Esophagus squamous epithelium (tissue), 4 donors: ENCODE measurements around the gene ASTN2.

Experiments used
- POLR2A ChIP-seq, 4 donors: fragments of 450-650 bp; IDR thresholded peaks; one replicate each; pipeline ENCODE4 v1.6.1; 2017; ENCODE audit warnings: antibody characterized with exemption in 4 of 4, mild to moderate bottlenecking in 4 of 4, moderate library complexity in 3 of 4
- TF ChIP-seq, protein P1 (sequence below), 6 experiments: fragments of 450-650 bp in 4 of 6; fragments of 200-600 bp in 2 of 6; sonication (generic) in 2 of 6; IDR thresholded peaks; one replicate each; pipeline ENCODE4 v1.5.1; 2016 to 2019; ENCODE audit warnings: antibody characterized with exemption in 6 of 6, mild to moderate bottlenecking in 4 of 6, moderate library complexity in 4 of 6

DNA sequence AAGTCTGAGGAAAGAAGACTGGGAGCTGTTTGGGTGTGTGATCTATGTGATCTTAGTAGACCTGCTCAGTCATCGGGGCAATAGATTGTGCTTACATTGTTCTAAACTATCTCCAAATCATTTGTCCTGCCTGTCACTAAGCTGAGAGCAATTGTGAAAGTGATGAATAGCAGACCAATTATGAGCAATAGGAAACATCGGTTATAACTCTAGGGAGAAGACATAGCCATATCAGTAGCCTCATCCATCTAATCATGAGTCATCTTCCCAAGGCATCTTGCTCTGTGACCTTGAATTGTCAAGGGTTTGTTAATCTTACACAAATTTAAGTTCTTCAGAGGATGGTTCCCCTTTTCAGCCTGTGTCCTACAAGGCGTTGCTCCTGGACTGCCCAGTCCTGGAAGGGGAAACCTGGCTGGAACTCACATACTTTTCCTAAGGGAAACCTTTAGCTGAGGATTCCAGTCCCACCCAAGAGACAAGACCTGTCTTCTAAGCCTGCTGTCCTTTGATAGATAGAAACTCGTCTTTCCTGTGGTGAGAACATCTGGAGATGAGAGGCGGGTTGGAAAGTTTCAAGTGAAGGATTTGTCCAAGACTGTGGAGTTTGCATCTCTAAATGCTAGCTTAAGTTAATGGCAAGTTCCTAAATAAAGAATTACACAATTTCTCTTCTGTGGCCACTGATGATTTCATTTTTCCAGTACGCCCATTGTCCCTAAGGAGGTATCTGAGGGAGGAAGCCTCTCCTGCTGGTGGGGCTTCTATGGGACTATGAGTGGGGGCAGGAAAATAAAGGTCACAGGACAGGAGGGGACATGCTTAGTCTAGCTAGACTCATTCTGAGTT, 781.6 kb downstream of the ASTN2 start:
- TF ChIP-seq, protein P1, sequence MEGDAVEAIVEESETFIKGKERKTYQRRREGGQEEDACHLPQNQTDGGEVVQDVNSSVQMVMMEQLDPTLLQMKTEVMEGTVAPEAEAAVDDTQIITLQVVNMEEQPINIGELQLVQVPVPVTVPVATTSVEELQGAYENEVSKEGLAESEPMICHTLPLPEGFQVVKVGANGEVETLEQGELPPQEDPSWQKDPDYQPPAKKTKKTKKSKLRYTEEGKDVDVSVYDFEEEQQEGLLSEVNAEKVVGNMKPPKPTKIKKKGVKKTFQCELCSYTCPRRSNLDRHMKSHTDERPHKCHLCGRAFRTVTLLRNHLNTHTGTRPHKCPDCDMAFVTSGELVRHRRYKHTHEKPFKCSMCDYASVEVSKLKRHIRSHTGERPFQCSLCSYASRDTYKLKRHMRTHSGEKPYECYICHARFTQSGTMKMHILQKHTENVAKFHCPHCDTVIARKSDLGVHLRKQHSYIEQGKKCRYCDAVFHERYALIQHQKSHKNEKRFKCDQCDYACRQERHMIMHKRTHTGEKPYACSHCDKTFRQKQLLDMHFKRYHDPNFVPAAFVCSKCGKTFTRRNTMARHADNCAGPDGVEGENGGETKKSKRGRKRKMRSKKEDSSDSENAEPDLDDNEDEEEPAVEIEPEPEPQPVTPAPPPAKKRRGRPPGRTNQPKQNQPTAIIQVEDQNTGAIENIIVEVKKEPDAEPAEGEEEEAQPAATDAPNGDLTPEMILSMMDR (IDR thresholded peaks at IDR 0.05) = no peak
- no peak for TF ChIP-seq POLR2A (IDR thresholded peaks at IDR 0.05)
